GM23248 (cell line): ENCODE data around the gene DCUN1D4. TPM values are rescaled to one million over a fixed set of nuclear protein-coding genes. Genes with fewer than 3 reads are reported as not detected.
A peak's percentile ranks its signal among the peaks of the same experiment; 100 is the strongest.

Source experiments
- DNase-seq: peaks from one replicate; pipeline ENCODE4 v3.0.0-alpha.2; 2015
- H2AFZ ChIP-seq: fragments of 200-600 bp; sonication (generic); 2 replicates; pipeline ENCODE4 v1.6.1; 2016; ENCODE audit warnings: antibody characterized with exemption
- H3F3A ChIP-seq: fragments of 200-600 bp; sonication (generic); 2 replicates; pipeline ENCODE4 v1.6.1; 2016; ENCODE audit warnings: mild to moderate bottlenecking, antibody characterized with exemption, mixed run types; ENCODE audit not compliant: insufficient read depth
- H3K27ac ChIP-seq: fragments of 200-600 bp; sonication (generic); 2 replicates; pipeline ENCODE4 v1.5.1; 2016; ENCODE audit warnings: mild to moderate bottlenecking
- H3K27me3 ChIP-seq: fragments of 200-600 bp; sonication (generic); replicated peaks from 2 replicates; pipeline ENCODE4 v1.6.1; 2016; ENCODE audit warnings: mild to moderate bottlenecking; ENCODE audit not compliant: insufficient read depth
- H3K36me3 ChIP-seq: fragments of 200-600 bp; sonication (generic); 2 replicates; pipeline ENCODE4 v1.6.1; 2016; ENCODE audit warnings: low read depth, mild to moderate bottlenecking
- H3K4me1 ChIP-seq: fragments of 200-600 bp; sonication (generic); 2 replicates; pipeline ENCODE4 v1.6.1; 2016; ENCODE audit warnings: mild to moderate bottlenecking; ENCODE audit not compliant: insufficient read depth
- H3K4me2 ChIP-seq: fragments of 200-600 bp; sonication (generic); one replicate; pipeline ENCODE4 v1.6.1; 2016; ENCODE audit warnings: mild to moderate bottlenecking; ENCODE audit not compliant: unreplicated experiment
- H3K4me3 ChIP-seq: fragments of 200-600 bp; sonication (generic); 2 replicates; pipeline ENCODE4 v1.5.1; 2016; ENCODE audit warnings: mild to moderate bottlenecking
- H3K79me2 ChIP-seq: fragments of 200-600 bp; sonication (generic); 2 replicates; pipeline ENCODE4 v1.6.1; 2016; ENCODE audit warnings: mild to moderate bottlenecking; ENCODE audit not compliant: insufficient read depth
- H3K9ac ChIP-seq: fragments of 200-600 bp; sonication (generic); 2 replicates; pipeline ENCODE4 v1.6.1; 2016; ENCODE audit warnings: mild to moderate bottlenecking
- H3K9me2 ChIP-seq: fragments of 200-600 bp; sonication (generic); 2 replicates; pipeline ENCODE4 v1.6.1; 2016; ENCODE audit warnings: mixed run types, mild to moderate bottlenecking, moderate library complexity; ENCODE audit not compliant: insufficient read depth
- H3K9me3 ChIP-seq: fragments of 200-600 bp; sonication (generic); one replicate; pipeline ENCODE4 v1.6.1; 2017; ENCODE audit warnings: low read depth
- H4K20me1 ChIP-seq: fragments of 200-600 bp; sonication (generic); 2 replicates; pipeline ENCODE4 v1.6.0; 2016; ENCODE audit not compliant: insufficient read depth
- EZH2 ChIP-seq: fragments of 200-600 bp; sonication (generic); IDR thresholded peaks from 2 replicates; pipeline ENCODE4 v1.6.1; 2018; ENCODE audit warnings: antibody characterized with exemption, mild to moderate bottlenecking; ENCODE audit not compliant: insufficient read depth, poor library complexity, severe bottlenecking
- EZH2phosphoT487 ChIP-seq: fragments of 200-600 bp; sonication (generic); IDR thresholded peaks from 2 replicates; pipeline ENCODE4 v1.6.1; 2018; ENCODE audit warnings: antibody characterized with exemption, moderate library complexity, mild to moderate bottlenecking, low read depth; ENCODE audit not compliant: insufficient read depth
- WGBS, 2 experiments: methylation state at CpG; one replicate each; pipeline ENCODE4 v1.1.6; 2015 to 2017; ENCODE audit warnings: low lambda C conversion rate in 2 of 2, low coverage in 1 of 2; ENCODE audit errors: missing lambda C conversion rate in 2 of 2; 5-methylcytosine and 5-hydroxymethylcytosine counted together
- in situ Hi-C: fragments of 300-500 bp; cut with MboI; formaldehyde crosslinking; loops from 2 replicates; pipeline ENCODE4 v1.15.0; 2020
- polyA plus RNA-seq: library from polyadenylated mRNA; unstranded; fragments of >200 nt; fragmentation: Nextera tagmentation; extraction: Ambion mirVana; gene quantifications from 2 replicates; pipeline ENCODE4 v1.2.1, GENCODE V29; 2016
- total RNA-seq: library from RNA; depleted of rRNA; stranded (reverse); fragments of >200 nt; shearing (Covaris generic); gene quantifications from 2 replicates; pipeline ENCODE4 v1.2.3, GENCODE V29; 2014

DCUN1D4 gene
- total and polyA plus RNA-seq, 2 experiments from 2014 or later: 33.2 to 46.8 TPM

DNA sequence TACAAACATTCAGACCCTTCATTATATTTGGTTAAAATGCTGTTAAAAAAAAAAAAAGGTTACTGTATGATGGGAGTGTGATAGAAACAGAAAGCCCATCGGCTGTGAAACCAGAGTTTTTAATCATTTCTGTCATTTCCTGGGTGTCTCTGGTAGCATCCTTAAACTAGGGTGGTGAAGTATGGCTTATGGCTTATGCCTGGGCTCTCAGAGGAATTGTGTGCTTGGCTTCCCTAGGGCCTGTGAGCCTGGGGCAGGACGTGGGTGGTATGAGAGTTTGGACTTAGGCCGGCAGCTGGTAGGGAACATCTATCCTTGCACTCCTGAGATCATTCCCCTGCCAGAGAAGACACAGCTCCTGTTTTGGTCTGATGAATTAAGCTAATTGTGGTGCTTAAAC is 52.2 kb downstream of the DCUN1D4 start:
- H3K4me2 ChIP-seq: no peak overlapping the region
- H3K9ac ChIP-seq: no peak overlapping the region
- no peaks in the 10 kb centered on the region; the same call in 1 of the 2 replicates for H3K79me2 ChIP-seq
- no peaks in the 10 kb centered on the region for H3K9me2 ChIP-seq
- H3F3A ChIP-seq: no peaks in the 10 kb centered on the region
- H3K27ac ChIP-seq: no peak overlapping the region
- H3K4me3 ChIP-seq: no peak overlapping the region
- no peaks in the 10 kb centered on the region for H3K9me3 ChIP-seq
- H2AFZ ChIP-seq: no peak overlapping the region
- peaks cover 34% of the 10 kb centered on the region for H3K36me3 ChIP-seq
- H4K20me1 ChIP-seq: no peaks in the 10 kb centered on the region
- no peak for DNase-seq
- WGBS, 2 experiments: 86 to 96% methylated on average over 3 of the region's 3 CpGs
- in situ Hi-C loops: loop anchor here (10.0 kb wide), 1 partner anchor 130 kb away; the partner anchor contains the start of gene LRRC66
- no peaks in the 10 kb centered on the region for H3K27me3 ChIP-seq
- H3K4me1 ChIP-seq: peaks cover 12% of the 10 kb centered on the region
- TF ChIP-seq EZH2phosphoT487 (no peak), EZH2 (no peak)

DNA sequence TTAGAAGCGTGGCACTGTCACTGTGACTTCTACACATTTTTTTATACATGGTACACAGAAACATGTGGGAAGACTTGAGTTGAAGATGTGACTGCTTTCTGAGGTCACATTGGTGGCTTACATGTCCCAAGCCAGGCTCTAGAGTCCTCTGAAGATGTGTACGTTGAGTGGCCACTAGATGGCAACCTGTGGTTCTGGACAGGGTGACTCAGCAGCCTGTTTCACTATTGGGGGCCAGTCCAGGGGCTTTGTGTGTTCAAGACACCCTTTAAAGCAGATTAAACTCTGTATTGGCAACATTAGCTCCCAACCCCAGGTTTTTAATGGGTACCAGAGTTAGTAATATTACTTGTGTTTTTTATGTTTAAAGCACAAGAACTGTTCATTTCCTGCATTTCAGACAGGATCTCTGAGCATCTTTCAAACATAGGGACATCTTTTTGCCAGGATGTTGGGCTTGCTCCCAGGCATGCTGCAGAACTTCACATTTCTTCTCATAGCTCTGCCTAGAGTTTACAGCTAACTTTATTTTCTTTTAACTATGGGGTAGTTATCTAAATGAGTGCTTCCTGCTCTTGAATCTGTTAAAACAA is 53.0 kb downstream of the DCUN1D4 start:
- H3K4me2 ChIP-seq: no peak overlapping the region
- in situ Hi-C loops: loop anchor here (10.0 kb wide), 1 partner anchor 129 kb away; the partner anchor contains the start of gene LRRC66
- H3K79me2 ChIP-seq: no peaks in the 10 kb centered on the region; the same call in 1 of the 2 replicates
- H3K36me3 ChIP-seq: peaks cover 41% of the 10 kb centered on the region
- H3F3A ChIP-seq: no peaks in the 10 kb centered on the region
- TF ChIP-seq EZH2: no peak
- TF ChIP-seq EZH2phosphoT487: no peak
- H3K9ac ChIP-seq: 0 out of 2 replicates have a peak overlapping the region, but pooled peaks have one; percentile 11
- no peak overlapping the region for H3K4me3 ChIP-seq
- H2AFZ ChIP-seq: no peak overlapping the region
- DNase-seq: peak; percentile 83
- no peaks in the 10 kb centered on the region for H3K27me3 ChIP-seq
- no peaks in the 10 kb centered on the region for H3K9me2 ChIP-seq
- H3K4me1 ChIP-seq: peaks cover 12% of the 10 kb centered on the region
- no peaks in the 10 kb centered on the region for H4K20me1 ChIP-seq
- WGBS, 2 experiments: 0 to 3% methylated on average over 2 of the region's 2 CpGs
- no peaks in the 10 kb centered on the region for H3K9me3 ChIP-seq
- no peak overlapping the region for H3K27ac ChIP-seq

DNA sequence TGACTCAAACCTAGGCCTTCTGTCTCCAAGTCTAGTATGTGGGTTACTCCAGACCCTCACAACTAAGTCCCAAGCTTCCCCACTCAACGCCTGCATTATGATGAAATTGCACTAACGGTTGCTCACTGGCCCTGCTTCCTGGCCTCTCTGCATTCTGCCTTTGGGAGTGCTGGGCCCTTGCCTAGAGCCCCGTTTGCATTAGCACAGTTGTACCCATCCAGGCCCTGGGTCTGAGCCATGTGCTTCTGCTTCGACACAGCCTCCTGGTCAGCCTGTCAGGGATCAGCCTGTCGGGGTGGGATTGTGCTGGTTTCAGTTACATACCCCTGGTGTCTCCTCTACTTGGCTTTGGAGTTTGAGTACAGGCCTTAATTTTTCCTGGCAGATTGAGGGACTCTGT is 58.4 kb downstream of the DCUN1D4 start:
- H3K27me3 ChIP-seq: no peaks in the 10 kb centered on the region
- in situ Hi-C loops: no loop called here
- no peaks in the 10 kb centered on the region for H3K4me1 ChIP-seq
- no peak overlapping the region for H3K27ac ChIP-seq
- H3K9me3 ChIP-seq: no peaks in the 10 kb centered on the region
- peaks cover 67% of the 10 kb centered on the region for H3K36me3 ChIP-seq
- WGBS, 2 experiments: 67 to 72% methylated on average over 5 of the region's 5 CpGs
- H3K9ac ChIP-seq: no peak overlapping the region
- no peak overlapping the region for H3K4me3 ChIP-seq
- H2AFZ ChIP-seq: no peak overlapping the region
- DNase-seq: no peak
- no peaks in the 10 kb centered on the region for H3F3A ChIP-seq
- no peak overlapping the region for H3K4me2 ChIP-seq
- TF ChIP-seq EZH2: no peak
- H4K20me1 ChIP-seq: no peaks in the 10 kb centered on the region
- H3K79me2 ChIP-seq: no peaks in the 10 kb centered on the region; the same call in 1 of the 2 replicates
- H3K9me2 ChIP-seq: no peaks in the 10 kb centered on the region

DNA sequence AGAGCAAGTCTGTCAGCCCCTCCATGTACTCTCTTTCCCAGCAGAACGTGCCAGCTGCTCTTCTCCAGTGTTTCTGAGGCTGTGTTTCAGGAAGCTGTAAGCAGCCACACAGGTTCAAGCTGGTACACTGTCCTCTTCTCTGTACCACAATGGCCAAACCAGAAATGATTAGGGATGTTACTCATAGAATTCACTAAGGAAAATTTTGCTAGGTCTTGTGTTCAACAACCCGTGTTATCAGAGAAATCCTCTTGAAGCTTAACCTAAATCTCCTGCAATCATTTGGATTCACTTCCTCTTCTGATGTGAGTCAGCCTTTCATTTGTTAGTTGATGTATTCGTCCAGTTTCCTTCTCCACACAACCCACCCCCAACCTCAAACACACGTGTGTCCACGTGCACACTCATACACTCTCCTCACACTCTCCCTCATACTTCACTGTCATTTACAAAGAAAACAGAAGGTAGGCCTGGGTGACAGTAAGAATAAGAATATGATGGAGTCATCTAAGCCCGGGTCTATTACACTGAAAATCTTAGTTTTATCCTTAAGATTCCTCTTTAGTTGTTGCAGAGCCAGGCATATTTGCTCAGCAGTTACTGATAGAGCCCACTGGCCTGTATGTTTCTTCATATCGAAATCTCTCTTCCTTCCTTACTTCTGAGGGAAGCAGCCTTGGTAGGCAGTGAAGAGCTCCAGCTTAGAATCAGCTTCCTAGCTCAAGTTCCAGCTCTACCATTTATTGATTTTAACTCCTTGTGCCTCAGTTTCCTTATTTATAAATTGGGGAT is 63.4 kb downstream of the DCUN1D4 start:
- no peaks in the 10 kb centered on the region for H3K9me3 ChIP-seq
- no peaks in the 10 kb centered on the region for H3K4me1 ChIP-seq
- TF ChIP-seq EZH2: no peak
- no peak for TF ChIP-seq EZH2phosphoT487
- H4K20me1 ChIP-seq: no peaks in the 10 kb centered on the region
- WGBS, 2 experiments: 89 to 91% methylated on average over 7 of the region's 7 CpGs
- H3F3A ChIP-seq: no peaks in the 10 kb centered on the region
- no peak overlapping the region for H3K9ac ChIP-seq
- H3K27ac ChIP-seq: no peak overlapping the region
- H3K4me3 ChIP-seq: no peak overlapping the region
- H2AFZ ChIP-seq: no peak overlapping the region
- no peaks in the 10 kb centered on the region for H3K79me2 ChIP-seq
- no peaks in the 10 kb centered on the region for H3K27me3 ChIP-seq
- no peak for DNase-seq
- no peaks in the 10 kb centered on the region for H3K9me2 ChIP-seq
- in situ Hi-C loops: no loop called here
- H3K4me2 ChIP-seq: no peak overlapping the region
- H3K36me3 ChIP-seq: peaks cover 52% of the 10 kb centered on the region
